RWPE2 (cell line): ENCODE measurements around the gene ATG7.
"Not testable (repeated sequence)": the region's sequence is repeated elsewhere in the genome, so short reads cannot be mapped to it uniquely, and the experiment has no call there.

ENCODE experiments used
- ATAC-seq: fragments of 200-7000 bp; cut with Tn5 transposase; 3 replicates; pipeline ENCODE4 v1.9.1; 2021; ENCODE audit warnings: low read depth
- DNase-seq: peaks from one replicate; pipeline ENCODE4 v3.0.0-alpha.2; 2020; ENCODE audit warnings: low spot score
- H3K27ac ChIP-seq: fragments of 450-650 bp; 2 replicates; pipeline ENCODE4 v1.5.1; 2017; ENCODE audit warnings: mild to moderate bottlenecking; ENCODE audit not compliant: poor library complexity, severe bottlenecking
- H3K27me3 ChIP-seq: fragments of 250-450 bp; sonication (Bioruptor Pico); 2 replicates; pipeline ENCODE4 v1.5.1; 2021; ENCODE audit warnings: mild to moderate bottlenecking, moderate library complexity; ENCODE audit not compliant: insufficient read depth, poor library complexity, severe bottlenecking
- H3K36me3 ChIP-seq: fragments of 250-450 bp; sonication (Bioruptor Pico); 2 replicates; pipeline ENCODE4 v1.5.1; 2020; ENCODE audit warnings: low read depth, mild to moderate bottlenecking, moderate library complexity
- H3K4me1 ChIP-seq: fragments of 250-450 bp; sonication (Bioruptor Pico); 2 replicates; pipeline ENCODE4 v1.5.1; 2021; ENCODE audit warnings: mild to moderate bottlenecking, moderate library complexity; ENCODE audit not compliant: insufficient read depth, poor library complexity, severe bottlenecking
- H3K4me3 ChIP-seq: fragments of 250-450 bp; sonication (Bioruptor Pico); 2 replicates; pipeline ENCODE4 v1.5.1; 2021; ENCODE audit warnings: mild to moderate bottlenecking, moderate library complexity; ENCODE audit not compliant: severe bottlenecking
- H3K9me3 ChIP-seq: fragments of 250-450 bp; sonication (Bioruptor Pico); 2 replicates; pipeline ENCODE4 v1.5.1; 2021; ENCODE audit warnings: mild to moderate bottlenecking, moderate library complexity; ENCODE audit not compliant: severe bottlenecking
- TF ChIP-seq, protein P1 (sequence below): fragments of 450-650 bp; IDR thresholded peaks from one replicate; pipeline ENCODE4 v1.5.1; 2017; ENCODE audit warnings: mild to moderate bottlenecking, moderate library complexity; ENCODE audit not compliant: poor library complexity, severe bottlenecking

ATG7 gene

DNA sequence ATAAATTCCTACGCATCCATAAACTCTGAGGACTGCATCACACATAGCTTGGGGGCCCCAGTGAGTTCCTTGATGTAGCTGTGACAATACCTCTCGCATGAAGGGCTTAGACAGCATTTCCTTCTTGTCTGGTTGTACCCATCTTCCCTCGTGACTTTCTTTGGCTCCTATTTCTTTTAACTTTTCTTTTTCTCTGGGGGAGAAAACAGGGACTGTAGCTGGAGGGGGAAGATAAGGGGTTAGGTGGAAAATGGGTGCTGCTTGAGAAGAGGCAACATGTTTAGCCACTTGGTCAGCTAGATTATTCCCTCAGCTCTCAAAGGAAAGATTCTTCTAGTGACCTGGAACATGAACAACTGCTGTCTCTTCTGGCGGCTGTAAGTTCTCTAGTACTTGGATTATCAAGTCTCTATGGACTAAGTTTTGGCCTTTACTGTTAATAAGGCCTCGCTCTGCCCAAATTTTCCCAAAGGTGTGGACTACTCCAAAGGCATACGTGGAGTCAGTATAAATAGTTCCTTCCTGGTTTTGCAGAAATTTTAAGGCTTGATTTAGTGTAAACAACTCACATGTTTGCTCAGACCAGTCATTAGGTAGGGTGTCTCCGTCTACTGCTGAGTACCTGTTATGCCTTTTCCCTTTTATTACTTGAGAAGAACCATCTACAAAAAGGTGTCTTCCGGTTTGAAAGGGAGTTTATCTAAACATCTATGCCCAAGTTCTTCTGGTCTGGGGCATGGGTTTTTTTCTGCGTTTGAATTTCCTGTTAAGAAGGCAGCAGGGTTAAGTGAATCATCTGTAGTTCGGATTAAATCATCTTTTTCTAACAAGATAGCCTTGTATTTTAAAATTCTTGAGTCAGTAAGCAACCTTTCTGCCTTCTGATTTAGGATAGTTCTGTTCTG is 21.0 kb upstream of the ATG7 start:
- Histone ChIP-seq H3K9me3 (peaks cover 3% of the 10 kb centered on the region), H3K36me3 (peaks cover 30% of the 10 kb centered on the region), H3K4me3 (no peak overlapping the region), H3K4me1 (peaks cover 18% of the 10 kb centered on the region), H3K27ac (peak overlapping the region; percentile 27), H3K27me3 (no peaks in the 10 kb centered on the region)
- ATAC-seq: no peak
- no peak for DNase-seq
- TF ChIP-seq, protein P1, sequence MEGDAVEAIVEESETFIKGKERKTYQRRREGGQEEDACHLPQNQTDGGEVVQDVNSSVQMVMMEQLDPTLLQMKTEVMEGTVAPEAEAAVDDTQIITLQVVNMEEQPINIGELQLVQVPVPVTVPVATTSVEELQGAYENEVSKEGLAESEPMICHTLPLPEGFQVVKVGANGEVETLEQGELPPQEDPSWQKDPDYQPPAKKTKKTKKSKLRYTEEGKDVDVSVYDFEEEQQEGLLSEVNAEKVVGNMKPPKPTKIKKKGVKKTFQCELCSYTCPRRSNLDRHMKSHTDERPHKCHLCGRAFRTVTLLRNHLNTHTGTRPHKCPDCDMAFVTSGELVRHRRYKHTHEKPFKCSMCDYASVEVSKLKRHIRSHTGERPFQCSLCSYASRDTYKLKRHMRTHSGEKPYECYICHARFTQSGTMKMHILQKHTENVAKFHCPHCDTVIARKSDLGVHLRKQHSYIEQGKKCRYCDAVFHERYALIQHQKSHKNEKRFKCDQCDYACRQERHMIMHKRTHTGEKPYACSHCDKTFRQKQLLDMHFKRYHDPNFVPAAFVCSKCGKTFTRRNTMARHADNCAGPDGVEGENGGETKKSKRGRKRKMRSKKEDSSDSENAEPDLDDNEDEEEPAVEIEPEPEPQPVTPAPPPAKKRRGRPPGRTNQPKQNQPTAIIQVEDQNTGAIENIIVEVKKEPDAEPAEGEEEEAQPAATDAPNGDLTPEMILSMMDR: no peak

DNA sequence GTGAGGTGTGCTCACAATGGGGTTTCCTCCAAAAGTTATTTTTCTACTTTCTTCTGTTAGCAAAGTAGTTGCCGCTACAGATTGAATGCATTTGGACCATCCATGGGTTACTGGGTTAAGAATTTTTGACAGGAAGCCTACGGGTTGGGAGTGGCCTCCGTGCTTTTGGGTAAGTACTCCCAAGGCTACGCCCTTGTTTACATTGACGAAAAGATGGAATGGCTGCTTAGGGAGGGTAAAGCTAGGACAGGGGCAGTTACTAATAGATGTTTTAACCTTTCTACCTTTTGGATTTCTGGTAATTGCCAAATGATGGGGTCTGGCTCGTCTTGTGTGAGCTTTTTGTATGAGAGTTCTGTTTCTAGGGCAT is 20.4 kb upstream of the ATG7 start:
- H3K9me3 ChIP-seq: peaks cover 3% of the 10 kb centered on the region
- peaks cover 30% of the 10 kb centered on the region for H3K36me3 ChIP-seq
- peaks cover 12% of the 10 kb centered on the region for H3K4me1 ChIP-seq
- TF ChIP-seq, protein P1: no peak
- ATAC-seq (no peak), DNase-seq (no peak)
- peak overlapping the region; percentile 27 for H3K27ac ChIP-seq
- H3K4me3 ChIP-seq: no peak overlapping the region
- H3K27me3 ChIP-seq: no peaks in the 10 kb centered on the region

- no peak for DNase-seq
Measured at GRCh38 chr3:11254876-11255275, 17.3 kb upstream of the ATG7 start.

DNA sequence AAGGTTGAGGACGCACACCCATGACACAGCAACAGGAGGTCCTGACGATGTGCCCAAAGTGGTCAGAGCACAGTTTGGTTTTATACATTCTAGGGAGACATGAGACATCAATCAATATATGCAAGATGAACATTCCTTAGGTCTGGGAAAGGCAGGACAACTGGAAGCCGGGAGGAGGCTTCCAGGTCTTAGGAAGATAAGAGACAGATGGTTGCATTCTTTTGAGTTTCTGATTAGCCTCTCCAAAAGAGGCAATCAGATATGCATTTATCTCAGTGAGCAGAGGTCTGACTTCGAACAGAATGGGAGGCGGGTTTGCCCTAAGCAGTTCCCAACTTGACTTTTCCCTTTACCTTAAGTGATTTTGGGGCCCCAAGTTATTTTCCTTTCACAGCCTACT is 16.7 kb upstream of the ATG7 start:
- Histone ChIP-seq H3K27ac (peak overlapping the region; percentile 18), H3K4me1 (peaks cover 10% of the 10 kb centered on the region)
- DNase-seq: not testable (repeated sequence)

More at GRCh38 chr3:11254876-11255275, 17.3 kb upstream of the ATG7 start:
- Histone ChIP-seq H3K4me1 (peaks cover 10% of the 10 kb centered on the region), H3K9me3 (peaks cover 3% of the 10 kb centered on the region), H3K36me3 (peaks cover 37% of the 10 kb centered on the region), H3K27ac (peak overlapping the region; percentile 18), H3K27me3 (no peaks in the 10 kb centered on the region), H3K4me3 (no peak overlapping the region)
- TF ChIP-seq, protein P1: no peak
- ATAC-seq: peak; percentile 65; the same call in 2 of the 3 replicates

DNA sequence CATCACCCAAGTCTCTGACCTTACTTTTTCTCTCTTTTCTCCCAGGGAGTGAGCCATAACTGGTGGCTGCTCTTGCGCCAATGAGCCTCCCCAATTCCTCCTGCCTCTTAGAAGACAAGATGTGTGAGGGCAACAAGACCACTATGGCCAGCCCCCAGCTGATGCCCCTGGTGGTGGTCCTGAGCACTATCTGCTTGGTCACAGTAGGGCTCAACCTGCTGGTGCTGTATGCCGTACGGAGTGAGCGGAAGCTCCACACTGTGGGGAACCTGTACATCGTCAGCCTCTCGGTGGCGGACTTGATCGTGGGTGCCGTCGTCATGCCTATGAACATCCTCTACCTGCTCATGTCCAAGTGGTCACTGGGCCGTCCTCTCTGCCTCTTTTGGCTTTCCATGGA is 13.2 kb upstream of the ATG7 start:
- DNase-seq: no peak
- peaks cover 2% of the 10 kb centered on the region for H3K4me1 ChIP-seq
- H3K27me3 ChIP-seq: no peaks in the 10 kb centered on the region
- peaks cover 38% of the 10 kb centered on the region for H3K36me3 ChIP-seq
- TF ChIP-seq, protein P1: no peak
- ATAC-seq: no peak
- H3K27ac ChIP-seq: no peak overlapping the region
- peaks cover 3% of the 10 kb centered on the region for H3K9me3 ChIP-seq
- H3K4me3 ChIP-seq: no peak overlapping the region

More for the DNA sequence above, 16.7 kb upstream of the ATG7 start:
- H3K9me3 ChIP-seq, H3K4me3 ChIP-seq, H3K27me3 ChIP-seq, ATAC-seq: not testable (repeated sequence)
- peaks cover 41% of the 10 kb centered on the region for H3K36me3 ChIP-seq
